Activated CD8-positive, alpha-beta memory T cell treated with anti-CD3 and anti-CD28 coated beads, Interleukin-2, amount 50 U/mL, for 1 hour (primary cell): Measurements from ENCODE around the gene DNAJC9.

Experiments used
- DNase-seq: peaks from one replicate; pipeline ENCODE4 v3.0.0-alpha.2; 2020; ENCODE audit errors: extremely low read depth

The DNAJC9 gene

DNA sequence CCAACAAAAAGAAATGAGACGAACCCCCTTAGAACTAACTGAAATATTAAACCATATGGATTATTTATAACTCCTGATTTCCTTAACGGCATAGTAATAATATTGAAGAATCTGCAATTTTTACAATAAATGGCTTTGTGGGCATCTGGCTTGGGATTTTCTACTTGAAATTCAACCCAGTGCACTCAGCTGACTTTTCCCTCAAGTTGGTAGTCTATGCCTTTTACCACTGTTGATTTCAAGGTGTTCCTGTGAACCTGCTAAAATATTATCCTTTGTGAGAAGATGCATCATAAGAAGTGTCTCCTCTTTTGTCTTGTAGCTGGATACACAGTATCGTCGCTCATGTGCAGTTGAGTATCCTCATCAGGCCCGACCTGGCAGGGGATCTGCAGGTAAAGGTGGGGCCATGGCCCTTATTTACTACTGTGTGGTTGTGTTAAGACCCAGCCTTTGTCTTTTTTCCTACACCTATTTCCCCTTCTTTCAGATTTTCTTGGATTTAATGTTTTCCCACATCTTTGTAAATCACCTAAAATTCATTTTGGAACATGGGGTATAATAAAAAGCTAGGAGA lies 8.0 kb downstream of the DNAJC9 start:
- no peak for DNase-seq

DNA sequence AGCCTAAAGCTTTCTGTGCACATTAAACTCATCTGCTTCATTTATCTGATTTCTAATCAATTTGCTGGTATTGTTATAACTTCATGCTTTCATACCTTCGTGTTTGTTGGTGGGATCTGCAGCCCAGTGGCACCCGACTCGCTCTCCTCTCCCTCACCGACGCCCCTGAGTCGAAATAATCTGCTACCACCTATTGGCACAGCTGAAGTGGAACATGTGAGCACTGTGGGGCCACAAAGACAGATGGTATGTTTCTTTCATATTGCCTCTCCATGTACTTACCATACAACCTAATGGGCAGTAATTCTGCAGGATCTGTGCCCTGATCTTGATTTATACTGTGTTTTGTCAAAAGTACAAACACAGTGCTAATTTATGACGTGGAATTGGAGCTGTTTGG lies 12.4 kb downstream of the DNAJC9 start:
- no peak for DNase-seq

DNA sequence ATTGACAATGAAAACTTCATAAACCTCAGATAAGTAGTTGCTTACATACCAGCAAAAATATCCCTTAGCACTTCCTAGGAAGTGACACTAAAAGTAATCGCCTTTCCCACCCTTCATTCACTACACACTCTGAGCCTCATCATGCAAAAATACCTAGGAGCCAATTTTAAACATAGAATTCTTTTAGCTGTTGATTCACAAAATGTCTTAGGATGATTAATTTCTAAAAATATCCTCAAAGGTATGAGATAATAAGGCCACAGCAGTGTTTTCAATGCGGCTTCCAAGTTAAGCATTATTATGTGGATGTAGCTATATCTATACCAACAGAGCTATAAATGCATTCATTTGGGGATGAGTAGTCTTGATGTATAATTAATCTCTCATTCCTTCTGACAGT lies 13.2 kb downstream of the DNAJC9 start:
- DNase-seq: no peak

DNA sequence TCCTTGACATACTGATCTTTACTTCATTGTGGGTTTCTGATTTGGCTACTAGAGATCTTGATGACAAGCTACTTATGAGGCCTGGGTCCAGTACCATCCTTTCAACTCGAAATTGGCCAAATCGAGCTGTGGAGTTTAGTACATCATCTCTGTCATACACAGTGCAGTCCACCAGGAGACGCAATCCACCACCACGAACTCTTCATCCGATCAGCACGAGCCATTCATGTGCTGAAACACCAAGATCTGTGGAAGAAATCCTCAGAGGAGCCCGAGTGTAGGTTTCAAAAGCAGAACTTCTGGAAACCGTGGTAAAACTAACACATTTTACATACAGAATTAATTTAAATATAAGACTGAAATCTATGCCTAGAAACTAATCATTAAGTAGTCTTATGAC lies 14.2 kb downstream of the DNAJC9 start:
- no peak for DNase-seq

DNA sequence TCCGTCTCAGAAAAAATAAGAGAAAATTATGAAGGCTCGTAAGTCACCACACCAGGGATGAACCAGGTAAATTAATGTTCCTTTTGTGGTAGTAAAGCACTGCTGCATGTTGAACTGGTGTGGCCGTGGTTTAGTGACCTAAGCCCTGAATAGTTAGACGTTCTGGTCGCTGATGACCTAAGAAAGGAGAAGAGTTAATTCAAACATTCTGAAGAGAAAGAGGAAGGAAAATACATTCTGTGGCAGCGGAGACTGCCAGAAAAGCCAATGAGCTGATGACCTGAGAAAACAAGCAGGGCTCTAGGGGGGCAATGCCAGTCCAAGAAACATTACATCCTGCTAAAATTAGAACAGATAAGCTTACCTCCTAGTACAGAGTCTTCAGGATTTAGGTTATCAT lies 17.5 kb downstream of the DNAJC9 start:
- no peak for DNase-seq

DNA sequence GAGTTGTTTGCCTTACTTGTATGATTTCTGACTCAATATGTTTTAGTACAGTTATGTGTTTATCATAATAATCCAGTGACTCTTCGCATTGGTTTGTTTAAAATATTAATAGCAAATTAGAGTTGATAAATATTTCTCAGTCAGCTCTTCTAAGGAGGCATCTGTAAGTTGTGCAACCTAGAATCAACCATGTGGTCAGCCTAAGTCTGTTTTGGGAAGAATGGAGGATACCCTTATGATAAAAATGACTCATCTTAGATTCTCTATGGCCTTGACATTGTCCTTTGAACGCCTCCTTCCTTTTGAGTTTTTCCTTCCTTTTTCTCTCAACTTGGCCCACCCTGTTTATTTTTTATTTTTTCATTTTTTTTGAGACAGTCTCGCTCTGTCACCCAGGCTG lies 18.8 kb downstream of the DNAJC9 start:
- no peak for DNase-seq

DNA sequence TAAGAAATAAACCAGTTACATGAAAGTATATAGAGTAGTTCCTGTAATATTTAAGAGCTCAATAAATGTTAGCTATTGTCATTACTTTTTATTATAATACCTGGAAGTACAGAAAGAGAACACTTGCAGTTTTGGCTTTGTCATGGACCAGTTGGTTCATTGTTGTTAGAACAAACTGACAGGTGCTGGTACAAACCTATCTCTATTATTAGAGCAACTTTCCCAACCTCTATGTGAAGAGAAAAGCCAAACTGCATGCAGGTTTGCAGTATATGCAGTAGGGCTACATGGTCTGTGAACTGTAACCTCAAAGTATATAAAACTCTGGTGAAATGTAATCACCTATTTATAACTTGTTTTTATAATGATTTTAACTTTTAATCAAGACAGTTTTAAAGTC lies 20.4 kb downstream of the DNAJC9 start:
- DNase-seq: no peak

DNA sequence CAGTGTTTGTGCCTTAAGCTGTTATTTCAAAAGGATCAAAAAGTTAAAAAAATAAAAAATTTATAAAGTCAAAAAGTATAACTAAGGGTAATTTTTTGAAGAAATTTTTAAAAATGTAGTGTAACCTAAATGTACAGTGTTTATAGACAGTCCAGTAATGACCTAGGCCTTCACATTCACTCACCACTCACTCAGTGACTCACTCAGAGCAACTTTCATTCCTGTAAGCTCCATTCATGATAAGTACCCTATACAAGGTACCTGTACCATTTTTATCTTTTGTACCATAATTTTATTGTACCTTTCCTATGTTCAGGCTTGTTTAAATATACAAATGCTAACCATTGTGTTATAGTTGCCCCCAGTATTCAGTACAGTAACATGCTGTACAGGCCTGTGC lies 21.5 kb downstream of the DNAJC9 start:
- DNase-seq: no peak

DNA sequence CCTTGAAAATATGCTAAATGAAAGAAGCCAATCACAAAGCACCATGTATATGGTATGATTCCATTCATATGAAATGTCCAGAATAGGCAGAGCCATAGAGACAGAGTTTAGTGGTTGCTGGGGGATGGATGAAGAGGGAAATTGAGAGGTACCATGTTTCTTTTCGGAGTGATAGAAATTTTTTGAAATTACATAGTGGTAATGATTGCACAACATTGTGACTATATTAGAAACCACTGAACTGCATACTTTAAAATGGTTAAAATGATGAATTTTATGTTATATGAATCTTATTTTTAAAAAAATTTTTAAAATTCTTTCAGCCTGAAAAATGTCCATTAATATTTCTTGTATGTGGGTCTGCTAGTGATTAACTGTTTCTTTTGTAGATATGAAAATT lies 26.1 kb downstream of the DNAJC9 start:
- DNase-seq: no peak

DNA sequence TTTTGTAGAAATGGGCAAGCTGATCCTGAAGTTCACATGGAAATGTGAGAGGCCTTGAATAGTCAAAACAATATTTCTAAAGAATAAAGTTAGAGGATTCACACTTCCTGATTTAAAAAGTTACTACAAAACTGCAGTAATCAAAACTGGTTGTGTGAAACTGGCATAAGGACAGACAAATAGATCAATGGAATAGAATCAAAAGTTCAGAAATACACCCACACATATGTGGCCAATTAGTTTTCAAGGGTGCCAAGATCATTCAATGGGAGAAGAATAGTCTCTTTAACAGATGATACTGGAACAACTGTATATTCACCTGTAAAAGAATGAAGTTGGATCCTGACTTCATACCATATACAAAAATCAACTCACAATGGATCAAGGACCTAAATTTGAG lies 27.7 kb downstream of the DNAJC9 start:
- DNase-seq: no peak

DNA sequence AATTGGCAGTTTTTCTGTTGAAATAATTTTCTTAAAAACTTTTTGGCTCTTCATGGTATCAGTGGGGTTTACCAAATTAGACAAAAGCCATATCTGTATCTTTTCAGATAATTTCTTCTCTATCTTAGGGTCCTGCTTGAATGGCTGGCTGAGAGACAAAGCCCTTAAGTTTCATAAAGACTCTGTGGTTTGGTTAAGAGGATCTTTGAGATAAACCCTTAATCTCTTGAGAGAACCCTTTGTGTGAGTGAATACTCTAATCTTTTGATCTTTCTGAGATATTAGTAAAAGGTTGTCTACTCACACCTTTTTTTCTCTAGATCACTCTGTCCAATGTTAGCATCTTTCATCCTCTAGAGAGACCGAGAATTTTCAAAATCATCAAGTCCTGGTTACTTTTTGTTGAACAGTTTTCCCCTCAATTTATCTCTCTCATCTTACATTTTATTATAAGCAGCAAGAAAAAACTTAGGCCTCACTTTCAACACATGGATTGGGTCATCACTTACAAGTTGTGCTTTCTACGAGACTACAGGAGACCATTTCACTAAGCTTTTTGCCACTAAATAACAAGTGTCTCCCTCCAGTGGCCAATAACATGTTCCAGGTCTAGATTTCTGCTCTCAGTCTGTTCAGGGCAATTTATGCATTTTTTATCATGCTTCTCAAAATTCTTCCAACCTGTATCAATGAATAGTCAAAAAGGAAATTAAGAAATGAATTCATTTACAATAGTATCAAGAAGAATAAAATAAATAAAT lies 28.4 kb downstream of the DNAJC9 start:
- DNase-seq: no peak

DNA sequence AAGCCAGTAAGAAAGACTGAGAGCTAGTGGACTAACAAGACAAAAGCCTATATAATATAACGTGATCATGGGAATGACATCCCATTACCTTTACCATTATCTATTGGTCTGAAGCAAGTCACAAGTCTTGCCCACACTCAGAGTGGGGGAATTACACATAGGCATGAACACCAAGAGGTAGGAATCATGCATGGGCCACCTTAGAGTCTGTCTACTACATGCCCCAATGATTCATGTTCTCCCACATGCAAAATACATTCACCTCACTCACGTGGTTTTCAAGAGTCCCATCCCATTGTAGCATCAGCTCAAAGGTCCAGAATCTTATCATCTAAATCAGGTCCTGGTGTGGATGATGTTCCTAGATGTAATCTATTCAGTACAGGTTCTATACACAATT lies 29.4 kb downstream of the DNAJC9 start:
- no peak for DNase-seq

DNA sequence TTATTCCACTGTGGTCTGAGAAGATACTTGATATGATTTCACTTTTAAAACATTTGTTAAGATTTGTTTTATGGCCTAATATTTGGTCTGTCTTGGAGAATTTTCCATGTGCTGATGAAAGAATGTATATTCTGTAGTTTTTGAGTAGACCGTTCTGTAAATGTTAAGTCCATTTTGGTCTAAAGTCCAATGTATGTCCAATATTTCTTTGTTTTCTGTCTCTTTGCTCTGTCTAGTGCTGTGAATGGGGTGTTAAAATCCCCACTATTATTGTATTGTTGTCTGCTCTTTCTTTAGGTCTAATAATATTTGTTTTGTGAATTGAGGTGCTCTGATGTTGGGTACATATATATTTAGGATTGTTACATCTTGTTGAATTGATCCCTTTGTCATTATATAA lies 31.3 kb downstream of the DNAJC9 start:
- no peak for DNase-seq

DNA sequence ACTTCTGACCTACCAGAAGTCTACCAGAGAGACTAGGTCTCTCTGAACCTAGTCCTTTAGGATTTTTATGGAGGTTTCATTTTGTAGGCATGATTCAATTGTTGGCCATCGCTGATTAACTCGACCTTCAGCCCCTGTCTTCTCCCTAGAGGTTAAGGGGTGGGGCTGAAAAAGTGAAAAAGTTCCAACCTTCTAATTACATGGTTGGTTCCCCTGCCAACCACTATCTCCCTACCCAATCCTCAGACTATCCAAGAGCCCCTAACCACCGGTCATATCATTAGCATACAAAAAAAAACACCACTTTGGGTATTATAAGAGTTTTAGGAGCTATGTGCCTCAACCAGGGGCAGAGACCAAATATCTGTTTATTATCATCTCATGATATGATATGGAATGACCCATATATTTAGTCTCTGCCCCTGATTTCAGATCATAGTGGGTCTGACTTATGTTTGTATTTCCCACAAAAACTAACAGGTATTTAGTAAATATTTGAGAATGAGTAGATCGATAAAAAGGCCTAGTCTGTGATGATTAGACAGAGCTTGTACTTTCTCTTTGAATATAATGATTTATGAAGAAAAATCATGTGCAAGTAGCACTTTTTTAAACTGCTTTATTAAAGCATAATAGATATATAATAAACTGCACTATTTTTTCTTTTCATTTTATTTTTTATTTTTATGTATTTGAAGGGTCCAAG lies 35.8 kb downstream of the DNAJC9 start:
- DNase-seq: no peak

DNA sequence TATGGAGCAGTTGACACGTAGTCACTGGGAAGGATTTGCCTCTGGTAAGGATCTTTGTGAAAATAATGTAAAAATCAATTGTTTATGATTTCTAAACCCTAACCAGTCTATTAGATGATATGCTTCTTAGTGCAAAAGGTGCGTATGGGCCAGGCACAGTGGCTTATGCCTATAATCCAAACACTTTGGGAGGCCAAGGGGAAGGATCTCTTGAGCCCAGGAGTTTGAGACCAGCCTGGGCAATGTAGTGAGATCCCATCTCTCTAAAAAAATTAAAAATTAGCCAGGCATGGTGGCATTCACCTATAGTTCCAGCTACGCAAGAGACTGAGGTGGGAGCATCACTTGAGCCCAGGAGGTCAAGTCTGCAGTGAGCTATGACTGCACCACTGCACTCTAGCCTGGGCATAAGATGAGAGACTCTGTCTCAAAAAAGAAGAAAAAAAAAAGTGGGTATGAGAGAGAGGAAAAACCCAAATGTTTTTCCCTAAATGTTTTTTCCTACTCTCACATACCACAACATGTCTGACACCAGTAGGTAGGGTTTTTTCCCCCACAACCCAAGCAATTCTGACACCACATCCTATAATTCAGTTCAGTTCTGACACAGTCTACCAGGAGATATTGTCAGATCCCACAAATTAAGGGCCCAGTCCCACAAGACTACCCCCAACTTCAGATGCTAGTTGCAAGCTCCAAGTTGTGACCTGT lies 36.5 kb downstream of the DNAJC9 start:
- no peak for DNase-seq

DNA sequence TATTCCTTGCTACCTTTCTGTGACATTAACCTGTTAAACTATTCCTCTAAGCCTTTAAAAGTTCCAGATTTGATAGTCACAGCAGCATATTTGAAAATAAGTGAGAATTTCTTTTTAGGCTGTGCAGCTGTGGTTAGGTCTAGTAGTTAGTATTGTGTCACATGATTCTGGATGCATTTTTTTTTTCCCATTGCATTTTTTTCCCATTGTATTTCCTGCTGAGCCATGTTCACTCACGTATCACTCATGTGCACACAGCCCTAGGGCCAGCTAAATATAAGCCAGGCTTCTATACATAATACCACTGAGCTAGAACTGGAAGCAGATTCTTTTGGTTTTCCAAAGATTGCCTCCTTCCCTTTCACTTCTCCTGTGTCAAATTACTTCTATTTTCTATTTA lies 37.4 kb downstream of the DNAJC9 start:
- no peak for DNase-seq

DNA sequence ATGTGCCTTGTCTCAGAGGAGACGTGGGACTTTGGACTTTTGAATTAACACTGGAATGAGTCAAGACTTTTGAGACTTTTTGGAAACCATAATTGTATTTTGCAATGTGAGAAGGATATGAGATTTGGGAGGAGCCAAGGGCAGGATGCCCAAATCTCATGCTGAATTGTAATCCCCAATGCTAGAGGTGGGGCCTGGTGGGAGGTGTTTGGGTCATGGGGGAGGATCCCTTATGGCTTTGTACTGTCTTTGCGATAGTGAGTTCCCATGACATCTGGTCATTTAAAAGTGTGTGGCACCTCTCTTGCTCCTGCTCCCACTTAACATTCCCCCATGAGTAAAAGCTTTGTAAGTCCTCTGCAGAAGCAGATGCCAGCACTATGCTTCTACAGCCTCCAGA lies 39.2 kb downstream of the DNAJC9 start:
- no peak for DNase-seq

DNA sequence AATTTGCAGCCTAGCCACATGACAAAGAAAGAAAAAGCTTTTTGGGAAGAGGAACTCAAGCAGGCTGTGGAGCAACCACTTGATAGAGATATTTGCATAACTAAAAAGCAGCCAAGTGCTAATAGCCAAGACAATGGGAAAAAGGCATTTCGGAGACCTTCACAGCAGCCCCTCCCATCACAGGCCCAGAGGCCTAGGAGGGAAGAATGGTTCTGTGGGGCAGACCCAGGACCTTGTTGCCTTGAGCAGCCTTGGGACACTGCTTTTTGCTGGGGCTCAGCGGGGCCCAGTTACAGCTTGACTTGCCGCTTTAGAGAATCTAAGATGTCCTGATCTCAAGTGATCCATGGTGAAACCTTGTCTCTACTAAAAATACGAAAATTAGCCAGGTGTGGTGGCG lies 40.7 kb downstream of the DNAJC9 start:
- DNase-seq: no peak

DNA sequence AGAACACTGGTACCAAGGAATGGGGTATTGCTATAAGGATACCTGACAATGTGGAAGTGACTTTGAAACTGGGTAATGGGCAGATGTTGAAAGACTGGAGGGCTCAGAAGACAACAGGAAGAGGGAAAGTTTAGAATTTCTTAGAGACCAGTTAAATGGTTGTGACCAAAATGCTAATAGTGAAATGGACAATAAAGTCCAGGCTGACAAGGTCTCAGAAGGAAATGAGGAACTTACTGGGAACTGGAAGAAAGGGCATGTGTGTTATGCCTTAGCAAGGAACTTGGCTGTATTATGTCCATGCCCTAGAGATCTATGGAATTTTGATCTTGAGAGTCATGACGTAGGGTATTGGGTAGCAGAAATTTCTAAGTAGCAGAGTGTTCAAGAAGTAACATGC lies 41.2 kb downstream of the DNAJC9 start:
- DNase-seq: no peak

DNA sequence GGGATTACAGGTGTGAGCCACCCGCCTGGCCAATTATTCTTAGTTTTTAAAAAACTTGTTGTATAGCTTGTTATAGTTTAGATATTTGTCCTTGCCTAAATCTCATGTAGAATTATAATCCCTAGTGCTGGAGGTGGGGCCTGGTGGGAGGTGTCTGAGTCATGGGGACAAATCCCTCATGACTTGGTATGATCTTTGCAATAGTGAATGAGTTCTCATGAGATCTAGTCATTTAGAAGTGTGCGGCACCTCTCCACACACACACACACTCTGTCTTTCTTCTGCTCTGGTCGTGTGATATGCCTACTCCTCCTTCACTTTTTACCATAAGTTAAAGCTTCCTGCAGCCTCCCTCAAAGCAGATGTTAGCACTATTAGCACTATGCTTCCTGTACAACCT lies 42.0 kb downstream of the DNAJC9 start:
- DNase-seq: no peak
